ENCODE results near the gene TBC1D17.

DNA sequence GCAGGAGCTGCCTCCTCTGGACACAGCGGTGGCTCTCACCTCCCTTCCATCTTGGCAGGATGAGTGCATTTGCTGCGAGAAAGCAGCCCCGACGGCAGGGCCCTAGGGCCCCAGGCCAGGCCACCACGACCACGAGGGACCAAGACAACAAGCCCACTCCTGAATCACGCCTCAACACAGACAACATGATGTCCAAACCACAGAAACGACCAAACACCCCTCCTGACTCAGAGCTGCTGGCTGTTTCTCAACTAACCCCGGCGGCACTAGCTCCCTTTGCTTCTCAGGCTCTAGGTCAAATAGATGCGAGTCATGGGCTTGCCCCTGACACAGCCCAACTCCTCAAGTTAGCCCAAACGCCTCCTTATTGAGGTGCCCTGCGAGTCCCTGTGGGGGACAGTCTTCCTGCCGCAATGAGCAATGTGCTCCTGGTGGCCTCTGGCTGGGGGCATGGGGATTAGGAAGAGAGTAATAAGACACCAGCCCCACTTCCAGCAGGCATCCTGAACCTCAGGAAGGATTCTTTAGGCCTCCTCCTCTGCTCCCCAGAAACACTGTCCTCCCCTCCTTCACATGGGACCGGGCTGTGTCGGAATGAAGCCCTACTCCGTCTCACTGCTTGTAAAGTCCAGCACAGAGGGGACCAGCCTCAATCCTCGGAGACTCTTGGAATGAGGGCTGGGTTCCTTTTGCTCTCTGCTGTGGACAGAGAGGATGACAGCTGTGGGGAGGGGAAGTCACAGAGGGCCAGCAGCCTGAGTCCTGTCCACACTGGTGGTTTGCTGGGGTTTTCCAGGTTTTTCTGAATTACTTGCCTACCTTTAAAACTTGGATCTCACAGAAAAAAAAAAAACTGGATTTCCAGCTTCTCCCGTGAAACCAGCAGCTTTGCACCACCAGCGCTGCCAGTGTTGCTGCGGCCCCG is 44.6 kb downstream of the TBC1D17 start:
- no peak for TF ChIP-seq CTCF (IDR thresholded peaks at IDR 0.05; ENCODE audit: insufficient read depth, low read length, poor library complexity, severe bottlenecking)
- TF ChIP-seq EZH2phosphoT487 (conservative IDR thresholded peaks at IDR 0.05; ENCODE audit: low read length), result no peak

Measured in SU-DHL-6 (cell line).